Activated naive CD4-positive, alpha-beta T cell treated with anti-CD3 and anti-CD28 coated beads, Interleukin-2, amount 50 U/mL, for 16 hours (primary cell): Measurements from ENCODE around the gene NLRP5.
"Not testable (repeated sequence)": the region's sequence is repeated elsewhere in the genome, so short reads cannot be mapped to it uniquely, and the experiment has no call there.

ENCODE experiments used
- DNase-seq: peaks from one replicate; pipeline ENCODE4 v3.0.0-alpha.2; 2020

The NLRP5 gene

GRCh38 chr19:55986487-55986886 is at the start of gene NLRP5:
NLRP5 (plus strand) TSS chr19:55986775.
- DNase-seq, result no peak

GRCh38 chr19:55939206-55939605 is 47.4 kb upstream of the NLRP5 start:
- DNase-seq, result no peak

- no peak for DNase-seq
Measured at GRCh38 chr19:55940306-55940705, 46.3 kb upstream of the NLRP5 start.

- no peak for DNase-seq
Measured at GRCh38 chr19:55947532-55947931, 39.0 kb upstream of the NLRP5 start, which contains the start of gene NLRP8. NLRP8 (plus strand) TSS chr19:55947832.

GRCh38 chr19:55950566-55950965 is 36.0 kb upstream of the NLRP5 start:
- DNase-seq, result not testable (repeated sequence)

GRCh38 chr19:55956431-55956830 is 30.1 kb upstream of the NLRP5 start:
- DNase-seq, result no peak

- DNase-seq, result no peak
Measured at GRCh38 chr19:55958356-55958755, 28.2 kb upstream of the NLRP5 start.

- DNase-seq, result no peak
Measured at GRCh38 chr19:55959996-55960675, 26.4 kb upstream of the NLRP5 start.

- DNase-seq, result no peak
Measured at GRCh38 chr19:55962186-55962585, 24.4 kb upstream of the NLRP5 start.

- no peak for DNase-seq
Measured at GRCh38 chr19:55973982-55974381, 12.6 kb upstream of the NLRP5 start.

GRCh38 chr19:55980415-55980814 is 6.2 kb upstream of the NLRP5 start:
- DNase-seq, result no peak

GRCh38 chr19:55985254-55985653 is 1.3 kb upstream of the NLRP5 start:
- DNase-seq, result no peak

- no peak for DNase-seq
Measured at GRCh38 chr19:55990831-55991230, 4.3 kb downstream of the NLRP5 start.

GRCh38 chr19:55993492-55993891 is 6.9 kb downstream of the NLRP5 start:
- DNase-seq, result no peak

- no peak for DNase-seq
Measured at GRCh38 chr19:56014765-56015164, 28.2 kb downstream of the NLRP5 start.

- DNase-seq, result no peak
Measured at GRCh38 chr19:56015756-56016155, 29.2 kb downstream of the NLRP5 start.

GRCh38 chr19:56019325-56019724 is 32.8 kb downstream of the NLRP5 start:
- not testable (repeated sequence) for DNase-seq

- DNase-seq, result not testable (repeated sequence)
Measured at GRCh38 chr19:56020355-56020975, 33.9 kb downstream of the NLRP5 start.

- DNase-seq, result no peak
Measured at GRCh38 chr19:56026769-56027168, 40.2 kb downstream of the NLRP5 start.

GRCh38 chr19:56053596-56053995 is 67.0 kb downstream of the NLRP5 start:
- DNase-seq, result no peak

- peak; percentile 56 for DNase-seq
Measured at GRCh38 chr19:56066152-56067023, 79.8 kb downstream of the NLRP5 start.

- DNase-seq, result no peak
Measured at GRCh38 chr19:56069642-56070041, 83.1 kb downstream of the NLRP5 start.

GRCh38 chr19:56071151-56071550 is 84.6 kb downstream of the NLRP5 start:
- no peak for DNase-seq

GRCh38 chr19:56076498-56076897 is 89.9 kb downstream of the NLRP5 start:
- DNase-seq, result peak; percentile 37
